ENCODE data around the gene NANOS2. TPM values are rescaled to one million over a fixed set of nuclear protein-coding genes. Genes with fewer than 3 reads are reported as not detected.
A peak's percentile ranks its signal among the peaks of the same experiment; 100 is the strongest.

NANOS2 gene
- total RNA-seq, 1 experiment from 2014 or later: not detected

DNA sequence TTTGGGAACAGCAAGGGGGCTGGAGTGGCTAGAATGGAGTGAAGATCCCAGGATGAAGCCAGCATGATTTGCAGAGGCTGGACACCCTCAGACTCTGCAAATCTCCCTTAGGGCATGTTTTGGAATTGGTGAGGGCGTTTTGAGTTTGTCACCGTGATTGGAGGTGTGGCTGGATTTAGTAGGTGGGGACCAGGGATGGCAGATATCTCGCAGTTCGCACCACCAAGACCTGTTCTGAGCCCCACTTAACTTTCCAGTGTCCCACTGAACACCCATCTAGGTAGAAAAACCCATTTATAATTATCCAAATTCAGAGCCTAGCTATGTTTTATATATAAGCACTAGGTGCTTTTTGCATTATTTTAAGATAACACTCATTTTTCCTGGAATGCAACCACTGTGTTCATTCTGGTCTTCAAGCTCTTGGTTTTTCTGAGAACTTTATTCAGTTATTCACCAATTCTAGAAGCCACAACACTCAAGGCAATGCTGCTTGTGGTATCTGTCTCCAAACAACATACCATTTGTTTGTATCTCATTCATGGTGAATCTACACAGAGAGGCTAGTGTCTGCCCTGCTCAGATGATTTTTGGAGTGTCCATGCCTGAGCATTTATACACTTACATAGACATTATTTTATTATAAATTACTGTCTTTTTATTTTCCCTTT, 3.0 kb upstream of the NANOS2 start:
- Histone ChIP-seq H3K4me3 (ENCODE audit: insufficient read depth, low read depth, low read length) (no peak overlapping the region), H3K36me3 (replicated peaks; ENCODE audit: control insufficient read depth, insufficient read depth, low read length) (no peaks in the 10 kb centered on the region), H3K27me3 (ENCODE audit: control insufficient read depth, insufficient read depth, low read length) (no peaks in the 10 kb centered on the region; the same call in 1 of the 2 replicates)
- no peak for DNase-seq

DNA sequence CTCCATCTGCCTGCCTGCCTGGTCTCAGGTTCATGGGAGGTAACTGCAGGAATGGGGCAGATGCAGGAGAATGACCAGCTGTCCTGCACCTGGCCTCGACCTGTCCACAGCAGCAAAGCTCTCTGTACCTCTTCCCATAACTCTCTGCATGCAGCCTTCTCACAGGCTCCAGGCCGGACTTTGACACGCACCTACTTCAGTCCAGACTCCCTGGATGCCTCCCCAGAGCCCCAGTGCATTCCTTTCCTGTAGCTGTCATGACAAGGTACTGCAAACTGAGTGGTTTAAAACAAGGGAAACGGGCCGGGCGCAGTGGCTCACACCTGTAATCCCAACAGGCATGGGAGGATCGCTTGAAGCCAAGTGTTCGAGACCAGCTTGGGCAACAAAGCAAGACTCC, 3.3 kb downstream of the NANOS2 start:
- Histone ChIP-seq H3K4me3 (ENCODE audit: insufficient read depth, low read depth, low read length) (no peak overlapping the region), H3K27me3 (ENCODE audit: control insufficient read depth, insufficient read depth, low read length) (peaks cover 1% of the 10 kb centered on the region; the same call in 1 of the 2 replicates), H3K36me3 (replicated peaks; ENCODE audit: control insufficient read depth, insufficient read depth, low read length) (no peaks in the 10 kb centered on the region)
- DNase-seq: no peak

DNA sequence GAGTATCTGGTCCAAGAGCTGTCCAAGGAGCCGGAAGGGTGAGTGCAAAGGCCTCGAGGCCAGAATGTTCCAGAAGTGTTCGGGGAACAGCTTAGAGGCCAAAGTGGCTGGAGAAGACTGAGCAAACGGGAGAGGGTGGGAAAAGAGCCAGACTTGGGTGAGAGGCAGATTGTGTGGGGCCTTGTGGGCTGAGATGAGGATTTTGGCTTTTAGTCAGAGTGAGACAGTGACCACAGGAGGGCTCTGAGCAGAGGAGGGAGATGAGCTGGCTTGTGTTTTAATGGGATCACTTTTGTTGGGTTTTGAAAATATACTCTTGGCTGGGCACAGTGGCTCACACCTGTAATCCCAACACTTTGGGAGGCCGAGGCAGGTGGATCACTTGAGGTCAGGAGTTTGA, 5.6 kb downstream of the NANOS2 start:
- DNase-seq: no peak
- Histone ChIP-seq H3K36me3 (replicated peaks; ENCODE audit: control insufficient read depth, insufficient read depth, low read length) (no peaks in the 10 kb centered on the region), H3K27me3 (ENCODE audit: control insufficient read depth, insufficient read depth, low read length) (peaks cover 1% of the 10 kb centered on the region; the same call in 1 of the 2 replicates), H3K4me3 (ENCODE audit: insufficient read depth, low read depth, low read length) (no peak overlapping the region)

DNA sequence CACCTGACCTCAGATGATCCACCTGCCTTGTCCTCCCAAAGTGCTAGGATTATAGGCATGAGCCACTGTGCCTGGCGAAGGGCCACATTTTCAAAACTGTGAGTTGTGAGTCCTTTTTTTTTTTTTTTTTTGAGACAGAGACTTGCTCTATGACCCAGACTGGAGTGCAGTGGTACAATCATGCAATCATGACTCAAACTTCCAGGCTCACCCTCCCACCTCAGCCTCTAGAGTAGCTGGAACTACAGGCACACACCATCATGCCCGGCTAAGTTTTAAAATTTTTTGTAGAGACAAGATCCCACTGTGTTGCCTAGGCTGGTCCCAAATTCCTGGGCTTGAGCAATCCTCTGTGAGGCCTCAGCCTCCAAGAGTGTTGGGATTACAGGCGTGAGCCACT, 8.4 kb downstream of the NANOS2 start:
- H3K36me3 ChIP-seq (replicated peaks; ENCODE audit: control insufficient read depth, insufficient read depth, low read length): no peaks in the 10 kb centered on the region
- no peak for DNase-seq
- peaks cover 8% of the 10 kb centered on the region for H3K27me3 ChIP-seq (ENCODE audit: control insufficient read depth, insufficient read depth, low read length)
- no peak overlapping the region for H3K4me3 ChIP-seq (ENCODE audit: insufficient read depth, low read depth, low read length)

DNA sequence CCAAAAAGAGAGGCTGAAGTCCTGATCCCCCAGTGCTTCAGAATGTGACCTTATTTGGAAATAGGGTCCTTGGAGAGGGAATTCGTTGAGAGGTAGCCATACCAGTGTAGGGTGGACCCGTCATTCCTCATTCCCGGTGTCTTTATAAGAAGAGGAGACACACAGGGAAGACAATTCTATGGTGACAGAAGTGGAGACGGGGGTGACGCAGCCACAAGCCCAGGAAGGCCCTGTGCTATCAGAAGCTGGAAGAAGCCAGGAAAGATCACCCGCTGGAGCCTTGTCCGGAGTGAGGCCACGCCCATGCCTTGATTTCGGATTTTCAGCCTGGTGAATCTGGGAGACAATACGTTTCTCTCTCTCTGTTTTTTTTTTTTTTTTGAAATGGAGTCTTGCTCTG, 9.6 kb downstream of the NANOS2 start:
- Histone ChIP-seq H3K4me3 (ENCODE audit: insufficient read depth, low read depth, low read length) (no peak overlapping the region), H3K27me3 (ENCODE audit: control insufficient read depth, insufficient read depth, low read length) (peaks cover 15% of the 10 kb centered on the region), H3K36me3 (replicated peaks; ENCODE audit: control insufficient read depth, insufficient read depth, low read length) (no peaks in the 10 kb centered on the region)
- DNase-seq: no peak

DNA sequence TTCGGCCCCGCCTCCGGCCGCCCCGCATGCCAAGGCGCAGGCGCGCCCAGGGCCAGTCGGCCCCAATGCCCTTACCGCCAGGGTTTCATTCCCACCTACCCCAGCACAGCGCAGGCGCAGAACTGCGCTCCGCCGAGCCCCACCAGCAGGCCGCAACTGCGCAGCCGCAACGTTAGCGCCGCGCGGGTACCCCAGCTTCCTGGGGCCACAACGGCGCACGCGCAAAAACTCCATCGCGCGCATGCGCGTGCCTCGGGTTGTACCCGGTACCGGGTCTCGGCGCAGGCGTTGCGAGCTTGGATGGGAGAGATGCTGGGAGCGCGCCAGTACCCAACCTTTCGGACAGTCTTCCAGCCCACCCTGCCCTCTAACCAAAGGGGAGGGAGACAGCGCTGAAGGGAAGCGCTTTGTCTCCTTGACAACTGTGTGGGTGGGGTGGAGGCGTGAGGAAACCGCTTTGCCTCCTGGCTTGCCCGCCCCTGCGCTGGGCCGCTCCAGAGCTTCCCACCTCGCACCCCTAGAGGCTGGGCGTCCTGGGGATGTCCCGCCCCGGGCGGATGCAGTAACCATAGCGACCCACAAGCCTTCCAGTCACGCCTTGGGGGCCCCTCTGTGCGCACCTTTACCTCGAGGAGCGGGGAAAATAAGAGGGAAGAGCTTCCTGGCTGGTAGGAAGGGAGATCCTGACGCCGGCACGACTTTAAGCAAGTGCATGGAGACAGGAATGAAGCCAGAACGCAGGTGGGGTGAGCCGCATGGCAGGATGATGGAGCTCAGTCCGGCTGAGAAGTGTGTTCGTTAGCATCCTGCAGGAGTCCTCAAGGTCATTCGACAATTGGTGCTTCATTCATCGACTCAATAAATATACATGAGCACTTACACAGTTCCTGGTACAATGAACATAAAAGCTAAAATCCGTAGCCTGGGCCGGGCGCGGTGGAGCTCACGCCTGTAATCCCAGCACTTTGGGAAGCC, 11.6 kb downstream of the NANOS2 start:
- DNase-seq: peak; percentile 100
- Histone ChIP-seq H3K27me3 (ENCODE audit: control insufficient read depth, insufficient read depth, low read length) (peaks cover 15% of the 10 kb centered on the region), H3K36me3 (replicated peaks; ENCODE audit: control insufficient read depth, insufficient read depth, low read length) (no peaks in the 10 kb centered on the region; the same call in 1 of the 2 replicates), H3K4me3 (ENCODE audit: insufficient read depth, low read depth, low read length) (peak overlapping the region; percentile 80)

DNA sequence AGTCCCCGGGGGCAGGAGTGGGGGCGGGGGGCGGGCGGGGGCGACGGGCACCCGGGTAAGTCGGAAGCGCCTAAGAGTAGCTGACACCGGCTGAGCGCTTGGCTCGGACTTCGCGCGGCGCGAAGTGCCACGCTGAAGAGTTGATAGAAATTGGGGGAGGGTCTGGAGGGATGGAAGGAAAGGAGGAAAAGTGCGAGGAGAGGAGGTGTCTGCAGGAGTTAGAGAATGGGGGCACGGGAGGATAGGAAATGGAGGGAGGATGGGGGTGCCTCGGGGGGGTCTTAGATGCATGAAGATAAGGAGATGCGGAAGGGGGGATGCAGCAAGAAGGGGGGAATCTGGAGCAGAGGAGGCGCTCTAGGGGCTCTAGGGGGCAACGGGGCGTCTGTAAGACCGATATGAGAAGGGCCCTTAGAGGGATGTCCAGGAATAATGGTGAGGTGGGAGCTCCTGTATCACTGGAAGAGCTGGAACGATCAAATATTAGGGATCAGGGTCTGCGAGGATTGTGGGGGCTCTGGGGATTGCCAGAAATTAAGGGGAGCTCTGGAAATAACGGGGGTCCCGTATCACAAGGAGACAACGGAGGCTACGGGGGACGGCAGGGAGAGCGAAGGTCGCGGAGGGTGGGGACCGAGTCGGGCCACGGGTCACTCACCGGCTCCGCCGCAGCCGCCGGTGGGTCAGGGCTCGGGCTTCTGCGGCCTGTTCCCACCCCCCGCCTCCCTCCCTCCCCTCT, 12.5 kb downstream of the NANOS2 start, which contains the start of gene MYPOP:
MYPOP (minus strand) TSS at position 702 of the 739 bp plus-strand sequence. CDS start 840 bp downstream, outside the sequence.
- DNase-seq: peak; percentile 74
- Histone ChIP-seq H3K36me3 (replicated peaks; ENCODE audit: control insufficient read depth, insufficient read depth, low read length) (no peaks in the 10 kb centered on the region; the same call in 1 of the 2 replicates), H3K27me3 (ENCODE audit: control insufficient read depth, insufficient read depth, low read length) (peaks cover 15% of the 10 kb centered on the region), H3K4me3 (ENCODE audit: insufficient read depth, low read depth, low read length) (peak within 1 kb of the TSS; percentile 80)

DNA sequence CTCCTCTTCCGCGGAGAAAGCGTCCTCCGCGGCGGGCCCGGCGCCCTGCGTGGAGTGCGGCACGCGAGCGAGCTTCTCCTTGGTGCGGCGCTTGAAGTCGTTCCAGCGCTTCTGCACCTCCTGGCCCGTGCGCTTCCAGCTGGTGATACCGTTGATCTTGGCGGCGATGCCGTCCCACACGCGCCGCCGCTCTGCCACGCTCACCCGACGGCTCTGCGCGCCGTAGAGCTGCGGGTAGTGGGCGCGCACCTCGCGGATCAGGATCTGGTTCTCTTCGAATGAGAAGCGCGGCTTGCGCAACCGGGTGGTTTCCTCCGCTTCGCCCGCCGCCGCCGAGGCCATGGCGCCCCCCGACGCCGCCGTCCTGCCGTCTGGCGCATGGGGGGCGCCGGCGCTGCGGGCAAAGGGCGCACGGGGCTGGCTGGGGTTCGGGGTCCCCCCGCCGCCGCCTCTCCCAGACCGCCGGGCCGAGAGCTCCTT, 13.1 kb downstream of the NANOS2 start:
- peak overlapping the region; percentile 50 for H3K4me3 ChIP-seq (ENCODE audit: insufficient read depth, low read depth, low read length)
- DNase-seq: peak; percentile 81
- H3K27me3 ChIP-seq (ENCODE audit: control insufficient read depth, insufficient read depth, low read length): peaks cover 15% of the 10 kb centered on the region
- no peaks in the 10 kb centered on the region; the same call in 1 of the 2 replicates for H3K36me3 ChIP-seq (replicated peaks; ENCODE audit: control insufficient read depth, insufficient read depth, low read length)

DNA sequence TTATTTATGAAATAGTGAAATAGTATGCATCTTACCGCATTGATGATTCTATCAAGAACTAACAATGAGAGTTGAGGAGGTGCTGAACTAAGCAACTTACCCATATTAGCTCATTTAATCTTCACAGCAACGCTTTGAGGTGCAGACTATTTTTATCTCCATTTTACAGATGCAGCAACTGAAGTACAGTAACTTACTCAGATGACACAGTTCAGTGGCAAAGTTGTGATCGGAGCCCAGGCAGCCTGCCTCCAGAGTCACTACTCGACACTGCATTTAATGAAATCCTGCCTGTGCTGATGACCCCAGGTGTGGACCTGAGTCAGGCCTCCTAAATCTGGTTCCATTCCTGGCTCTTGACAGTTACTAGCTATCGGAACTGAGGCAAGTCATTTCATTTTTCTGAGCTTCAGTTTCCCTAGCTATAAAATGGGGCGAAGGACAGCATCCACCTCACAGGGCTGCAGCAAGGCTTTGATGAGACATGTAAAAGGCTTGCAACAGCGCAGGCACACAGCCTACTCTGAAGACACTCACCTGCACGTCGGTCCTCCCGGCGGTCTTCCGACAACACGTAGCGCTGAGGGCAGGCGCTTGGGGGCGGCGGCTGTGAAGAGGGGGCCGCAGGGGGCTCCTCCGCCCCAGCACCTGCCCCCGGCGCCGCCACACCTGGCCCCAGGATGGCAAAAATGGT, 13.7 kb downstream of the NANOS2 start:
- DNase-seq: peak; percentile 73
- H3K4me3 ChIP-seq (ENCODE audit: insufficient read depth, low read depth, low read length): peak overlapping the region; percentile 50

DNA sequence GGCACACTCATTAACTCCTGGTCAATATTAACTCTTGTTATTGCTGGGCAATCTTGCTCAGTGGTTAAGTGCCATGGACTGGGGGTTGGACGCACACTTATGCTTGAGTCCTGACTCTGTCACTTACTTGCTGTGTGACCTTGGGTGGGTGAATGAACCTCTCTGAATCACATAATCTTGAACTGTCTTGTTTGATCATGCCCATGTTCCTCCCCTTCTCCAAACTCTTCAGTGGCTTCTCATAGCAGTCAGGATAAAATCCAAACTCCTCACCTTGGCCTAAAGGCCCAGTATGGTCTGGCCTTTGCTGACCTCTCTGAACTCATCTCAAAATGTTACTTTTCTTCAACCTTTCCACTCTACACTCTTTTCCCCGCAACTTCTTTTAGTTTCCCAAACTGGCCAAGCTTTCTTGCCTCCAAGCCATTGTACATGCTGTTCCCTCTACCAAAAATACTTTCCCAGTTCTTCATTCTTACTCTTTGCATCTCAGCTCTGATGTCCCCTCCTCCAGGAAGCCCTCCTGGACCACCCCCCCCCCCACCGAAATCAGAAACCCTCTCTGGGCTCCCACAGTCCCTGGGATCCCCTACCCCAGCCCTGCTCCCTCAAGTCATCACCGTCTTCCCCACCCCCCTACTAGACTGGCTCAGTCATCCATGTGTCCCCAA, 14.5 kb downstream of the NANOS2 start:
- no peak overlapping the region for H3K4me3 ChIP-seq (ENCODE audit: insufficient read depth, low read depth, low read length)
- H3K36me3 ChIP-seq (replicated peaks; ENCODE audit: control insufficient read depth, insufficient read depth, low read length): no peaks in the 10 kb centered on the region; the same call in 1 of the 2 replicates
- H3K27me3 ChIP-seq (ENCODE audit: control insufficient read depth, insufficient read depth, low read length): peaks cover 15% of the 10 kb centered on the region
- no peak for DNase-seq

More for the DNA sequence above, 13.7 kb downstream of the NANOS2 start:
- H3K27me3 ChIP-seq (ENCODE audit: control insufficient read depth, insufficient read depth, low read length): peaks cover 15% of the 10 kb centered on the region
- H3K36me3 ChIP-seq (replicated peaks; ENCODE audit: control insufficient read depth, insufficient read depth, low read length): no peaks in the 10 kb centered on the region; the same call in 1 of the 2 replicates

DNA sequence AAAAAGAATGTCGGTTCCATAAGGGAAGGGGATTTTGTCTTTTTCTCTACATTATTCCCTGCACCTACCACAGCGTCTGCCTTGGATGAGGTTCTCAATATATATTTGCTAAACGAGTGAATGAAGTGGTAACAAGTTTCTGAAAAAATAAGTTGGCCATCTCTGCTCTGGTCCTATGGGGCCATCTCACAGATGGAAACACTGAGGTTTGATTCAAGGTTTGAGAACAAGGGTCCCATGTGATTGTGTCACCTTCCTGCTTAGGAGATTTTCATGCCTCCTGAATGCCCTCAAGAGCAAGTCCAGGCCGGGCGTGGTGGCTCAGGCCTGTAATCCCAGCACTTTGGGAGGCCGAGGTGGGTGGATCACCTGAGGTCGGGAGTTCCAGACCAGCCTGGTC, 15.3 kb downstream of the NANOS2 start:
- Histone ChIP-seq H3K4me3 (ENCODE audit: insufficient read depth, low read depth, low read length) (no peak overlapping the region), H3K36me3 (replicated peaks; ENCODE audit: control insufficient read depth, insufficient read depth, low read length) (no peaks in the 10 kb centered on the region; the same call in 1 of the 2 replicates), H3K27me3 (ENCODE audit: control insufficient read depth, insufficient read depth, low read length) (peaks cover 15% of the 10 kb centered on the region)
- no peak for DNase-seq

DNA sequence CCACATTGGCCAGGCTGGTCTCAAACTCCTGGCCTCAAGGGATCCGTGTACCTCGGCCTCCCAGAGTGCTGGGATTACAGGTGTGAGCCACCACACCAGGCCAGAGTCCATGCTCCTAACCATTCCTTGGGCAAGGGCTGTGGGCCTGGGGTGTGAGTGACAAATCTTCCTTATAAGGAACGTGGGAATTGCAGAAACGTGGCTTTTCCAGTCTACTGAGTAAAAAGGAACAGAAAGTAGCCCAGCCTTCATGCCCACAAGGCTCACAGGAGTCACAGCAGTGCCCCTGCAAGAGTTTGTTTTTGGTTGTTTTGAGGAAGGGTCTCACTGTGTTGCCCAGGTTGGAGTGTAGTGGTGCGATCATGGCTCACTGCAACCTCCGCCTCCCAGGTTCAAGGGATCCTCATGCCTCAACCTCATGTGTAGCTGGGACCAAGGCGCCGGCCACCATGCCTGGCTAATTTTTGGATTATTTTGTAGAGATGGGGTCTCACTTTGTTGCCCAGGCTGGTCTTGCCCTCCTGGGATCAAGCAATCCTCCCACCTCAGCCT, 17.2 kb downstream of the NANOS2 start:
- H3K27me3 ChIP-seq (ENCODE audit: control insufficient read depth, insufficient read depth, low read length): peaks cover 15% of the 10 kb centered on the region
- no peak for DNase-seq
- H3K4me3 ChIP-seq (ENCODE audit: insufficient read depth, low read depth, low read length): no peak overlapping the region
- no peaks in the 10 kb centered on the region; the same call in 1 of the 2 replicates for H3K36me3 ChIP-seq (replicated peaks; ENCODE audit: control insufficient read depth, insufficient read depth, low read length)

Measured in H7 (cell line).